SU-DHL-6 (cell line): ENCODE results near the gene BCORL1.

ENCODE experiments used
- EZH2phosphoT487 ChIP-seq: fragments of 200-600 bp; sonication (generic), shearing (Covaris generic); conservative IDR thresholded peaks from 2 replicates; pipeline ENCODE4 v1.6.1; 2018; ENCODE audit warnings: mild to moderate bottlenecking, antibody characterized with exemption, low read length, moderate library complexity, mixed read lengths
- TF ChIP-seq, protein P1 (sequence below): fragments of 200-600 bp; sonication (generic); IDR thresholded peaks from one replicate; pipeline ENCODE4 v1.5.1; 2017; ENCODE audit warnings: antibody characterized with exemption, mild to moderate bottlenecking, low read length, moderate library complexity; ENCODE audit not compliant: insufficient read depth, poor library complexity, severe bottlenecking

DNA sequence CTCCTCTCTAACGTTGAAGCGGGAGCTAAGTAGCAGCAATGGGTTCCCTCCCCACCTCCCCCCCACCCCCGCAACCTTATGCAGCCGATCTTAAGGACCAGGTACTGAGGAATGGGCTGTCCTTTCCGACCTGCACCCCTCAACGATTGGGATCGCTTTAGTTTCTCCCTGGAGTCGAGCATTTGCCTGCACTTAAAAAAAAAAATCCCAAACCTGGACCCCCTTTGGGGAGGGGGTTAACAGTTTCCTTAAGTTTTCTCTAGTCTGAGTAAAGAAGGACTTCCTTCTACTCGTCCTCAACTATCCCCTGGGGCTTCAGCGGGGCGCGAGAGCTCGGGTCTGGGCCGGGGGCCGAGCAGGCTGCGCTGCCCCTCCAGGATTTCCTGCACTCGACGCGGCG, 25.7 kb upstream of the BCORL1 start:
- TF ChIP-seq, protein P1, sequence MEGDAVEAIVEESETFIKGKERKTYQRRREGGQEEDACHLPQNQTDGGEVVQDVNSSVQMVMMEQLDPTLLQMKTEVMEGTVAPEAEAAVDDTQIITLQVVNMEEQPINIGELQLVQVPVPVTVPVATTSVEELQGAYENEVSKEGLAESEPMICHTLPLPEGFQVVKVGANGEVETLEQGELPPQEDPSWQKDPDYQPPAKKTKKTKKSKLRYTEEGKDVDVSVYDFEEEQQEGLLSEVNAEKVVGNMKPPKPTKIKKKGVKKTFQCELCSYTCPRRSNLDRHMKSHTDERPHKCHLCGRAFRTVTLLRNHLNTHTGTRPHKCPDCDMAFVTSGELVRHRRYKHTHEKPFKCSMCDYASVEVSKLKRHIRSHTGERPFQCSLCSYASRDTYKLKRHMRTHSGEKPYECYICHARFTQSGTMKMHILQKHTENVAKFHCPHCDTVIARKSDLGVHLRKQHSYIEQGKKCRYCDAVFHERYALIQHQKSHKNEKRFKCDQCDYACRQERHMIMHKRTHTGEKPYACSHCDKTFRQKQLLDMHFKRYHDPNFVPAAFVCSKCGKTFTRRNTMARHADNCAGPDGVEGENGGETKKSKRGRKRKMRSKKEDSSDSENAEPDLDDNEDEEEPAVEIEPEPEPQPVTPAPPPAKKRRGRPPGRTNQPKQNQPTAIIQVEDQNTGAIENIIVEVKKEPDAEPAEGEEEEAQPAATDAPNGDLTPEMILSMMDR, result no peak
- TF ChIP-seq EZH2phosphoT487, result no peak
